Panc1 (cell line): ENCODE results near the gene SUPT20H. TPM values are rescaled to one million over a fixed set of nuclear protein-coding genes. Genes with fewer than 3 reads are reported as not detected.

Experiments
- ATAC-seq: fragments of 200-7000 bp; cut with Tn5 transposase; 2 replicates; pipeline ENCODE4 v1.9.1; 2020; ENCODE audit warnings: mild to moderate bottlenecking, moderate library complexity
- BruUV-seq: library from RNA; stranded (reverse); fragments of 400-500 nt; replicated peaks from 2 replicates; lab custom pipeline; 2021; lab: Mats Ljungman, UMichigan
- CTCF ChIA-PET: fragments of 300-600 bp; sonication (Branson Sonifier 250); formaldehyde crosslinking; loops from one replicate; lab custom pipeline; 2022; ENCODE audit warnings: antibody characterized with exemption; lab: Charles Lee
- POLR2A ChIA-PET: fragments of 300-600 bp; sonication (Branson Sonifier 250); formaldehyde crosslinking; loops from one replicate; lab custom pipeline; 2022; ENCODE audit warnings: antibody characterized with exemption; lab: Charles Lee
- DNase-seq: peaks from one replicate; pipeline ENCODE4 v3.0.0-alpha.2; 2010; ENCODE audit warnings: low read depth, low spot score
- H3K27ac ChIP-seq: 2 replicates; pipeline ENCODE4 v1.5.1; 2011; ENCODE audit warnings: mild to moderate bottlenecking, low read length, inconsistent platforms
- H3K27me3 ChIP-seq: fragments of 200-500 bp; sonication (Bioruptor generic); 2 replicates; pipeline ENCODE4 v1.6.0; 2014; ENCODE audit warnings: low read length, inconsistent platforms; ENCODE audit not compliant: control insufficient read depth, insufficient read depth
- H3K36me3 ChIP-seq: fragments of 200-500 bp; sonication (Bioruptor generic); 2 replicates; pipeline ENCODE4 v1.5.1; 2014; ENCODE audit warnings: inconsistent platforms, mild to moderate bottlenecking, low read length, moderate library complexity; ENCODE audit not compliant: control insufficient read depth, insufficient read depth
- H3K4me1 ChIP-seq: 2 replicates; pipeline ENCODE4 v1.5.1; 2011; ENCODE audit warnings: inconsistent platforms, mild to moderate bottlenecking, low read length, moderate library complexity; ENCODE audit not compliant: control insufficient read depth, insufficient read depth
- H3K4me3 ChIP-seq, 2 experiments: 2 replicates each; pipeline ENCODE4 v1.5.1; 2011 to 2012; ENCODE audit warnings: low read depth in 2 of 2, low read length in 2 of 2, mild to moderate bottlenecking in 2 of 2, inconsistent platforms in 1 of 2, moderate library complexity in 1 of 2
- H3K9me3 ChIP-seq: fragments of 200-500 bp; sonication (Bioruptor generic); 2 replicates; pipeline ENCODE4 v1.5.1; 2014; ENCODE audit warnings: low read depth, mild to moderate bottlenecking, inconsistent platforms, low read length, moderate library complexity; ENCODE audit not compliant: control insufficient read depth, insufficient read depth
- CTCF ChIP-seq: fragments of 450-650 bp; IDR thresholded peaks from 2 replicates; pipeline ENCODE4 v1.5.1; 2017; ENCODE audit warnings: mild to moderate bottlenecking
- POLR2AphosphoS5 ChIP-seq: IDR thresholded peaks from 2 replicates; pipeline ENCODE4 v1.6.1; 2012; ENCODE audit warnings: mild to moderate bottlenecking, low read depth, low read length, moderate library complexity
- REST ChIP-seq, 2 experiments: IDR thresholded peaks; 2 replicates each; pipeline ENCODE4 v1.6.1; 2011 to 2012; ENCODE audit warnings: low read depth in 2 of 2, control low read depth in 1 of 2, low read length in 1 of 2, mild to moderate bottlenecking in 1 of 2, moderate library complexity in 1 of 2; ENCODE audit not compliant: insufficient read depth in 1 of 2
- SIN3A ChIP-seq: IDR thresholded peaks from 2 replicates; pipeline ENCODE4 v1.6.1; 2012; ENCODE audit warnings: low read depth, mild to moderate bottlenecking, low read length, moderate library complexity, borderline replicate concordance; ENCODE audit not compliant: insufficient read depth
- TCF7L2 ChIP-seq: IDR thresholded peaks from 2 replicates; pipeline ENCODE4 v1.6.1; 2011; ENCODE audit warnings: mild to moderate bottlenecking, low read depth, low read length, inconsistent platforms
- in situ Hi-C: cut with HindIII; loops from 2 replicates; pipeline ENCODE4 v1.10.0; 2016; ENCODE audit warnings: low sequenced_read_pairs, low pct_unique_long_range_greater_than_20kb
- intact Hi-C: fragments of 100-400 bp; cut with micrococcal nuclease; formaldehyde crosslinking; loops from one replicate; pipeline ENCODE4 v1.10.0; 2022; ENCODE audit not compliant: unreplicated experiment
- total RNA-seq: library from RNA; stranded (reverse); gene quantifications from one replicate; pipeline ENCODE4 v1.2.1, GENCODE V29; 2021; ENCODE audit not compliant: unreplicated experiment

SUPT20H gene
- total RNA-seq, 1 experiment from 2014 or later: 32.9 TPM

- no peak for TF ChIP-seq POLR2AphosphoS5
- TF ChIP-seq SIN3A: no peak
- no peak for TF ChIP-seq CTCF
- no peak for TF ChIP-seq TCF7L2
- TF ChIP-seq REST (IDR thresholded peaks at IDR 0.05; ENCODE audit: insufficient read depth in 1 of 2, low read depth in 2 of 2, low read length in 1 of 2): no peak
- H3K4me3 ChIP-seq: no peak overlapping the region
- POLR2A ChIA-PET: no interaction called here
- H3K27ac ChIP-seq: no peak overlapping the region
- intact Hi-C loops: no loop called here
- no peaks in the 10 kb centered on the region for H3K36me3 ChIP-seq
- no peaks in the 10 kb centered on the region for H3K27me3 ChIP-seq
- no TSS peak for BruUV-seq
- ATAC-seq (no peak), DNase-seq (no peak)
- no peaks in the 10 kb centered on the region for H3K9me3 ChIP-seq
- in situ Hi-C loops: no loop called here
- CTCF ChIA-PET: no interaction called here
- H3K4me1 ChIP-seq: no peaks in the 10 kb centered on the region
These were observed 30.0 kb upstream of the SUPT20H start for GRCh38 chr13:37089495-37089894.

- ChIA-PET CTCF (no interaction called here), POLR2A (no interaction called here)
- in situ Hi-C loops (no loop called here), intact Hi-C loops (no loop called here)
- no TSS peak for BruUV-seq
- Histone ChIP-seq H3K4me1 (no peaks in the 10 kb centered on the region), H3K9me3 (no peaks in the 10 kb centered on the region), H3K4me3 (no peak overlapping the region), H3K27ac (no peak overlapping the region), H3K36me3 (no peaks in the 10 kb centered on the region), H3K27me3 (no peaks in the 10 kb centered on the region)
- DNase-seq: no peak
- ATAC-seq: no peak
- TF ChIP-seq CTCF (no peak), POLR2AphosphoS5 (no peak), TCF7L2 (no peak), SIN3A (no peak), REST (IDR thresholded peaks at IDR 0.05; ENCODE audit: insufficient read depth in 1 of 2, low read depth in 2 of 2, low read length in 1 of 2) (no peak)
These were observed 28.0 kb upstream of the SUPT20H start for GRCh38 chr13:37087486-37087885.
